Ishikawa (cell line): ENCODE data around the gene ILDR1.

ENCODE experiments used
- EGR1 ChIP-seq: IDR thresholded peaks from 2 replicates; pipeline ENCODE4 v1.6.1; 2012
- YY1 ChIP-seq: IDR thresholded peaks from 2 replicates; pipeline ENCODE4 v1.6.1; 2012; ENCODE audit warnings: low read depth

GRCh38 chr3:121963608-121964007 lies 58.4 kb downstream of the ILDR1 start:
- TF ChIP-seq EGR1: no peak
- no peak for TF ChIP-seq YY1
